HCT116 (cell line): ENCODE data around the gene TNFRSF9. TPM values are rescaled to one million over a fixed set of nuclear protein-coding genes. Genes with fewer than 3 reads are reported as not detected.

Experiments
- ATAC-seq: fragments of 200-7000 bp; cut with Tn5 transposase; 2 replicates; pipeline ENCODE4 v1.9.1; 2020; ENCODE audit warnings: mild to moderate bottlenecking, moderate library complexity
- BruUV-seq: library from RNA; stranded (reverse); fragments of 400-500 nt; replicated peaks from 2 replicates; lab custom pipeline; 2021; lab: Mats Ljungman, UMichigan
- CTCF ChIA-PET: fragments of 300-600 bp; sonication (Branson Sonifier 250); formaldehyde crosslinking; loops from one replicate; lab custom pipeline; 2021; ENCODE audit warnings: antibody characterized with exemption; lab: Charles Lee
- POLR2A ChIA-PET: fragments of 300-600, 350-600 bp; sonication (Branson Sonifier 250); formaldehyde crosslinking; loops from one replicate; lab custom pipeline; 2021; ENCODE audit warnings: antibody characterized with exemption; lab: Charles Lee
- RAD21 ChIA-PET, 2 experiments: fragments of 300-600 bp; sonication (Branson Sonifier 250); formaldehyde crosslinking; loops; one replicate each; lab custom pipeline; 2023; ENCODE audit warnings: low total read pairs in 2 of 2; ENCODE audit not compliant: uncharacterized antibody in 2 of 2, unreplicated experiment in 2 of 2, low non-redundant PET in 1 of 2; lab: Charles Lee
- DNase-seq: peaks from one replicate; pipeline ENCODE4 v3.0.0-alpha.2; 2010; ENCODE audit warnings: low read depth, low spot score
- H2AFZ ChIP-seq: fragments of 200-600 bp; shearing (Covaris generic), sonication (generic); 2 replicates; pipeline ENCODE4 v1.6.1; 2017; ENCODE audit warnings: low read depth, mixed run types, mixed read lengths, antibody characterized with exemption, low read length; ENCODE audit not compliant: poor library complexity, severe bottlenecking
- H3K27ac ChIP-seq: 2 replicates; pipeline ENCODE4 v1.5.1; 2012; ENCODE audit warnings: low read depth, low read length
- H3K27me3 ChIP-seq: fragments of 200-600 bp; sonication (generic); 2 replicates; pipeline ENCODE4 v1.6.1; 2016; ENCODE audit warnings: mixed run types, low read length, mixed read lengths; ENCODE audit not compliant: insufficient read depth
- H3K36me3 ChIP-seq, 2 experiments: fragments of 200-500 bp in 1 of 2; fragments of 200-600 bp in 1 of 2; sonication (Bioruptor generic) in 1 of 2; sonication (generic) in 1 of 2; 2 replicates each; pipeline versions ENCODE4 v1.5.1 to v1.6.1; 2014 to 2016; ENCODE audit warnings: low read length in 2 of 2, inconsistent platforms in 1 of 2, mixed read lengths in 1 of 2, mixed run types in 1 of 2; ENCODE audit not compliant: insufficient read depth in 2 of 2, control insufficient read depth in 1 of 2
- H3K4me1 ChIP-seq, 2 experiments: fragments of 200-600 bp in 1 of 2; sonication (generic) in 1 of 2; 2 replicates each; pipeline versions ENCODE4 v1.5.1 to v1.6.1; 2012 to 2017; ENCODE audit warnings: low read length in 2 of 2, inconsistent platforms in 1 of 2, mild to moderate bottlenecking in 1 of 2, mixed read lengths in 1 of 2, mixed run types in 1 of 2, moderate library complexity in 1 of 2; ENCODE audit not compliant: insufficient read depth in 2 of 2, control insufficient read depth in 1 of 2
- H3K4me2 ChIP-seq: fragments of 200-600 bp; sonication (generic); 2 replicates; pipeline ENCODE4 v1.6.1; 2017; ENCODE audit warnings: mixed run types, low read length, mixed read lengths
- H3K4me3 ChIP-seq, 2 experiments: fragments of 200-600 bp in 1 of 2; sonication (generic) in 1 of 2; replicated peaks in 1 of 2; 2 replicates each; pipeline ENCODE4 v1.5.1; 2011 to 2016; ENCODE audit warnings: low read length in 2 of 2, control low read depth in 1 of 2, low read depth in 1 of 2, mild to moderate bottlenecking in 1 of 2, mixed read lengths in 1 of 2, mixed run types in 1 of 2
- H3K79me2 ChIP-seq: fragments of 200-600 bp; sonication (generic); 2 replicates; pipeline ENCODE4 v1.6.1; 2017; ENCODE audit warnings: mild to moderate bottlenecking, mixed run types, low read length, moderate library complexity, mixed read lengths; ENCODE audit not compliant: insufficient read depth
- H3K9ac ChIP-seq: fragments of 200-600 bp; sonication (generic); 2 replicates; pipeline ENCODE4 v1.6.1; 2016; ENCODE audit warnings: low read length, mixed read lengths
- H3K9me2 ChIP-seq: fragments of 200-600 bp; sonication (generic), shearing (Covaris generic); 2 replicates; pipeline ENCODE4 v1.6.1; 2017; ENCODE audit warnings: mixed run types, mild to moderate bottlenecking, moderate library complexity; ENCODE audit not compliant: insufficient read depth
- H3K9me3 ChIP-seq, 2 experiments: fragments of 200-500 bp in 1 of 2; fragments of 200-600 bp in 1 of 2; sonication (Bioruptor generic) in 1 of 2; sonication (generic) in 1 of 2; 2 replicates each; pipeline ENCODE4 v1.6.1; 2014 to 2017; ENCODE audit warnings: low read length in 2 of 2, mixed read lengths in 2 of 2, inconsistent platforms in 1 of 2, low read depth in 1 of 2, mild to moderate bottlenecking in 1 of 2, mixed run types in 1 of 2, moderate library complexity in 1 of 2; ENCODE audit not compliant: control insufficient read depth in 1 of 2, insufficient read depth in 1 of 2
- H4K20me1 ChIP-seq: fragments of 200-600 bp; sonication (generic), shearing (Covaris generic); 2 replicates; pipeline ENCODE4 v1.6.1; 2017; ENCODE audit warnings: mixed run types, mild to moderate bottlenecking, moderate library complexity; ENCODE audit not compliant: insufficient read depth
- ATF3 ChIP-seq: IDR thresholded peaks from 2 replicates; pipeline ENCODE4 v1.6.1; 2012
- CBX3 ChIP-seq: IDR thresholded peaks from 2 replicates; pipeline ENCODE4 v1.6.1; 2012; ENCODE audit warnings: low read depth
- CEBPB ChIP-seq: IDR thresholded peaks from 2 replicates; pipeline ENCODE4 v1.6.1; 2012; ENCODE audit warnings: low read depth
- CTCF ChIP-seq, 3 experiments: fragments of 200-600 bp in 1 of 3; sonication (generic) in 1 of 3; IDR thresholded peaks in 2 of 3; conservative IDR thresholded peaks in 1 of 3; 2 replicates each; pipeline ENCODE4 v1.5.1; 2012 to 2017; ENCODE audit warnings: low read depth in 2 of 3, low read length in 2 of 3, antibody characterized with exemption in 1 of 3, borderline replicate concordance in 1 of 3, control low read depth in 1 of 3, mild to moderate bottlenecking in 1 of 3, mixed read lengths in 1 of 3, mixed run types in 1 of 3, moderate library complexity in 1 of 3; ENCODE audit not compliant: insufficient read depth in 1 of 3
- EGR1 ChIP-seq: IDR thresholded peaks from 2 replicates; pipeline ENCODE4 v1.6.1; 2012; ENCODE audit warnings: low read depth
- ELF1 ChIP-seq: IDR thresholded peaks from 2 replicates; pipeline ENCODE4 v1.6.1; 2012; ENCODE audit warnings: low read depth, borderline replicate concordance
- EZH2 ChIP-seq: fragments of 200-600 bp; sonication (generic); IDR thresholded peaks from 2 replicates; pipeline ENCODE4 v1.6.1; 2017; ENCODE audit warnings: antibody characterized with exemption, mixed run types
- EZH2phosphoT487 ChIP-seq: fragments of 200-600 bp; IDR thresholded peaks from 2 replicates; pipeline ENCODE4 v1.6.1; 2018; ENCODE audit warnings: antibody characterized with exemption, borderline replicate concordance
- FOSL1 ChIP-seq: IDR thresholded peaks from 2 replicates; pipeline ENCODE4 v1.6.1; 2012; ENCODE audit warnings: low read depth
- JUND ChIP-seq: IDR thresholded peaks from 2 replicates; pipeline ENCODE4 v1.6.1; 2012
- MAX ChIP-seq: IDR thresholded peaks from 2 replicates; pipeline ENCODE4 v1.6.1; 2012
- POLR2A ChIP-seq: IDR thresholded peaks from 2 replicates; pipeline ENCODE4 v1.7.0; 2011; ENCODE audit warnings: borderline replicate concordance; ENCODE audit not compliant: insufficient read depth, insufficient read length; ENCODE audit errors: extremely low read depth
- POLR2AphosphoS5 ChIP-seq: IDR thresholded peaks from 2 replicates; pipeline ENCODE4 v1.6.1; 2011; ENCODE audit warnings: mild to moderate bottlenecking, low read depth, low read length, moderate library complexity
- RAD21 ChIP-seq: IDR thresholded peaks from 2 replicates; pipeline ENCODE4 v1.6.1; 2012; ENCODE audit warnings: low read depth, mild to moderate bottlenecking
- SIN3A ChIP-seq: IDR thresholded peaks from 2 replicates; pipeline ENCODE4 v1.6.1; 2012; ENCODE audit warnings: low read depth
- SRF ChIP-seq: IDR thresholded peaks from 2 replicates; pipeline ENCODE4 v1.6.1; 2012; ENCODE audit warnings: low read depth
- TCF7L2 ChIP-seq: IDR thresholded peaks from 2 replicates; pipeline ENCODE4 v1.7.0; 2011; ENCODE audit warnings: borderline replicate concordance, inconsistent platforms; ENCODE audit not compliant: insufficient read depth, insufficient read length; ENCODE audit errors: extremely low read depth
- YY1 ChIP-seq: IDR thresholded peaks from 2 replicates; pipeline ENCODE4 v1.6.1; 2011; ENCODE audit warnings: low read length, low read depth, moderate library complexity, mild to moderate bottlenecking; ENCODE audit not compliant: insufficient replicate concordance; ENCODE audit errors: extremely low read depth
- ZBTB33 ChIP-seq: IDR thresholded peaks from 2 replicates; pipeline ENCODE4 v1.6.1; 2011; ENCODE audit warnings: mild to moderate bottlenecking, low read length, moderate library complexity; ENCODE audit not compliant: insufficient replicate concordance; ENCODE audit errors: extremely low read depth
- ZFX ChIP-seq: fragments of 450-650 bp; IDR thresholded peaks from 2 replicates; pipeline ENCODE4 v1.6.1; 2017
- ZNF274 ChIP-seq: fragments of 200-500 bp; sonication (Bioruptor generic); IDR thresholded peaks from 2 replicates; pipeline ENCODE4 v1.6.1; 2014; ENCODE audit warnings: mild to moderate bottlenecking, low read depth, low read length, inconsistent platforms
- intact Hi-C: fragments of 100-400 bp; cut with micrococcal nuclease; formaldehyde crosslinking; loops from 2 replicates; pipeline ENCODE4 v1.10.0; 2022
- total RNA-seq: library from RNA; stranded (reverse); gene quantifications from one replicate; pipeline ENCODE4 v1.2.1, GENCODE V29; 2021; ENCODE audit not compliant: unreplicated experiment

Gene TNFRSF9
- total RNA-seq, 1 experiment from 2014 or later: 0.20 TPM

- no peak overlapping the region for H3K9ac ChIP-seq
- H3K9me2 ChIP-seq: no peaks in the 10 kb centered on the region
- peaks cover 0 to 3% of the 10 kb centered on the region in 2 experiments; a peak in 1 of 4 replicates for H3K4me1 ChIP-seq
- CTCF ChIA-PET: interaction anchor here (0.6 to 3.7 kb wide), 20 partner anchors 8 to 874 kb away, joined by 3 to 62 read pairs (median 5); no protein-coding TSS in a partner anchor
- DNase-seq (peak; percentile 68), ATAC-seq (peak; percentile 100)
- H3K4me3 ChIP-seq: no peak overlapping the region
- no peaks in the 10 kb centered on the region for H3K9me3 ChIP-seq
- H3K36me3 ChIP-seq: peaks cover 42 to 45% of the 10 kb centered on the region in 2 experiments
- H4K20me1 ChIP-seq: no peaks in the 10 kb centered on the region
- RAD21 ChIA-PET: interaction anchor here (0.5 to 1.7 kb wide), 11 partner anchors 30 to 375 kb away, joined by 3 to 15 read pairs (median 4); no protein-coding TSS in a partner anchor
- no peak overlapping the region for H3K27ac ChIP-seq
- H3K79me2 ChIP-seq: peaks cover 57% of the 10 kb centered on the region
- H3K4me2 ChIP-seq: no peak overlapping the region
- POLR2A ChIA-PET: interaction anchor here (0.6 to 1.2 kb wide), 3 partner anchors 339 to 372 kb away, joined by 3 to 4 read pairs (median 4); no protein-coding TSS in a partner anchor
- no TSS peak for BruUV-seq
- no peaks in the 10 kb centered on the region for H3K27me3 ChIP-seq
- intact Hi-C loops: loop anchor here (1.0 to 10.0 kb wide), 3 partner anchors 339 to 739 kb away; no protein-coding TSS in a partner anchor
- H2AFZ ChIP-seq: no peak overlapping the region
- TF ChIP-seq RAD21 (peak; percentile 97), ZNF274 (no peak), EZH2 (no peak), CBX3 (peak; percentile 51; the same call in 1 of the 2 replicates), FOSL1 (no peak), SIN3A (no peak), ZBTB33 (no peak), CTCF (IDR thresholded peaks at IDR 0.05 in 2 of 3, conservative IDR thresholded peaks at IDR 0.05 in 1 of 3; ENCODE audit: borderline replicate concordance in 1 of 3, insufficient read depth in 1 of 3, low read depth in 2 of 3, low read length in 2 of 3) (peak; percentile 95 to 99 (median 99)), JUND (no peak), ATF3 (no peak), EGR1 (no peak), MAX (no peak), TCF7L2 (no peak), YY1 (no peak), ZFX (no peak), EZH2phosphoT487 (no peak), CEBPB (no peak), POLR2A (no peak), POLR2AphosphoS5 (peak; percentile 57), SRF (no peak), ELF1 (no peak)
Observed at GRCh38 chr1:7975212-7975865, 34.7 kb upstream of the TNFRSF9 start.
